Testis (tissue), 3 donors: ENCODE data around the gene PHF23. TPM values are rescaled to one million over a fixed set of nuclear protein-coding genes. Genes with fewer than 3 reads are reported as not detected.

Source experiments
- DNase-seq: peaks from one replicate; pipeline ENCODE4 v3.0.0-alpha.2; 2019
- H3K27ac ChIP-seq, 2 donors: fragments of 200-600 bp; sonication (generic); one replicate each; pipeline ENCODE4 v1.5.1; 2019
- H3K27me3 ChIP-seq: fragments of 200-600 bp; sonication (generic); one replicate; pipeline ENCODE4 v1.5.1; 2019
- H3K36me3 ChIP-seq: fragments of 200-600 bp; sonication (generic); one replicate; pipeline ENCODE4 v1.5.1; 2017; ENCODE audit warnings: low read depth; ENCODE audit errors: missing control alignments
- H3K4me1 ChIP-seq: fragments of 200-600 bp; sonication (generic); one replicate; pipeline ENCODE4 v1.5.1; 2019
- H3K4me3 ChIP-seq, 2 donors: fragments of 200-600 bp; sonication (generic); one replicate each; pipeline ENCODE4 v1.5.1; 2017 to 2019
- H3K9me3 ChIP-seq: fragments of 200-600 bp; sonication (generic); one replicate; pipeline ENCODE4 v1.5.1; 2017
- POLR2A ChIP-seq: fragments of 450-650 bp; IDR thresholded peaks from one replicate; pipeline ENCODE4 v1.6.1; 2017; ENCODE audit warnings: antibody characterized with exemption, mild to moderate bottlenecking, moderate library complexity
- WGBS, 2 donors: methylation state at CpG; one replicate each; pipeline ENCODE4 v1.1.5; 2018; 5-methylcytosine and 5-hydroxymethylcytosine counted together
- intact Hi-C: fragments of 100-400 bp; cut with DNase I; formaldehyde crosslinking; loops from one replicate; pipeline ENCODE4 v1.15.1; 2023; ENCODE audit warnings: low total_unique reads
- polyA plus RNA-seq: library from polyadenylated mRNA; stranded (reverse); fragments of 350-450 nt; fragmentation: Illumina TruSeq; extraction: RNeasy Lipid Tissue Mini Kit (QIAGEN cat#74804); gene quantifications from one replicate; pipeline ENCODE4 v1.2.3, GENCODE V29; 2014; ENCODE audit warnings: low read depth, low replicate concordance; ENCODE audit not compliant: insufficient read depth
- total RNA-seq, 2 donors: library from RNA; depleted of rRNA; stranded (reverse); fragments of >200 nt; gene quantifications; one replicate each; pipeline ENCODE4 v1.2.3, GENCODE V29; 2016
- TF ChIP-seq, protein P1 (sequence below), 3 experiments: fragments of 450-650 bp in 2 of 3; fragments of 200-600 bp in 1 of 3; sonication (generic) in 1 of 3; IDR thresholded peaks; one replicate each; pipeline ENCODE4 v1.5.1; 2016 to 2019; ENCODE audit warnings: antibody characterized with exemption in 3 of 3, mild to moderate bottlenecking in 2 of 3, moderate library complexity in 1 of 3

PHF23 gene
- total and polyA plus RNA-seq, 3 donors from 2014 or later = 53.4 to 61.6 (median 54.9) TPM

DNA sequence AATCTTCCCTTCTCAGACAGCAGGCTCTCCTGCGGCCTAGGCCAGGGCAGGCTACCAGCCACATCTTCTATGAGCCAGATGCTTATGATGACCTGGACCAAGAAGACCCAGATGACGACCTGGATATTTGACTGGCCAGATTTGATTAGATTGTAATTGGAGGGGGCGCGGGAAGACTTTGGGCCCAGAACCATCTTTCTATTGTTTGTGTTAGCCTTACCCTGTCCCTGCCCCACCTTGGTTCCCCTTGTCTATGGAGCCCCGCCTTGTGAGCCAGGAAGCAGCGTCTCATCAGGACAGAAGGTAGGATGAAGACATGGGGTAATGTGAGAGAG lies 20.3 kb upstream of the PHF23 start:
- TF ChIP-seq, protein P1, sequence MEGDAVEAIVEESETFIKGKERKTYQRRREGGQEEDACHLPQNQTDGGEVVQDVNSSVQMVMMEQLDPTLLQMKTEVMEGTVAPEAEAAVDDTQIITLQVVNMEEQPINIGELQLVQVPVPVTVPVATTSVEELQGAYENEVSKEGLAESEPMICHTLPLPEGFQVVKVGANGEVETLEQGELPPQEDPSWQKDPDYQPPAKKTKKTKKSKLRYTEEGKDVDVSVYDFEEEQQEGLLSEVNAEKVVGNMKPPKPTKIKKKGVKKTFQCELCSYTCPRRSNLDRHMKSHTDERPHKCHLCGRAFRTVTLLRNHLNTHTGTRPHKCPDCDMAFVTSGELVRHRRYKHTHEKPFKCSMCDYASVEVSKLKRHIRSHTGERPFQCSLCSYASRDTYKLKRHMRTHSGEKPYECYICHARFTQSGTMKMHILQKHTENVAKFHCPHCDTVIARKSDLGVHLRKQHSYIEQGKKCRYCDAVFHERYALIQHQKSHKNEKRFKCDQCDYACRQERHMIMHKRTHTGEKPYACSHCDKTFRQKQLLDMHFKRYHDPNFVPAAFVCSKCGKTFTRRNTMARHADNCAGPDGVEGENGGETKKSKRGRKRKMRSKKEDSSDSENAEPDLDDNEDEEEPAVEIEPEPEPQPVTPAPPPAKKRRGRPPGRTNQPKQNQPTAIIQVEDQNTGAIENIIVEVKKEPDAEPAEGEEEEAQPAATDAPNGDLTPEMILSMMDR (IDR thresholded peaks at IDR 0.05) = no peak
- TF ChIP-seq POLR2A = no peak
- no peak for DNase-seq
- no peak overlapping the region for H3K4me3 ChIP-seq
- H3K4me1 ChIP-seq = peaks cover 8% of the 10 kb centered on the region
- intact Hi-C loops = no loop called here
- no peaks in the 10 kb centered on the region for H3K27me3 ChIP-seq
- WGBS, 2 donors = 90% methylated on average over 6 of the region's 6 CpGs
- no peak overlapping the region for H3K27ac ChIP-seq
- no peaks in the 10 kb centered on the region for H3K9me3 ChIP-seq
- H3K36me3 ChIP-seq = no peaks in the 10 kb centered on the region

DNA sequence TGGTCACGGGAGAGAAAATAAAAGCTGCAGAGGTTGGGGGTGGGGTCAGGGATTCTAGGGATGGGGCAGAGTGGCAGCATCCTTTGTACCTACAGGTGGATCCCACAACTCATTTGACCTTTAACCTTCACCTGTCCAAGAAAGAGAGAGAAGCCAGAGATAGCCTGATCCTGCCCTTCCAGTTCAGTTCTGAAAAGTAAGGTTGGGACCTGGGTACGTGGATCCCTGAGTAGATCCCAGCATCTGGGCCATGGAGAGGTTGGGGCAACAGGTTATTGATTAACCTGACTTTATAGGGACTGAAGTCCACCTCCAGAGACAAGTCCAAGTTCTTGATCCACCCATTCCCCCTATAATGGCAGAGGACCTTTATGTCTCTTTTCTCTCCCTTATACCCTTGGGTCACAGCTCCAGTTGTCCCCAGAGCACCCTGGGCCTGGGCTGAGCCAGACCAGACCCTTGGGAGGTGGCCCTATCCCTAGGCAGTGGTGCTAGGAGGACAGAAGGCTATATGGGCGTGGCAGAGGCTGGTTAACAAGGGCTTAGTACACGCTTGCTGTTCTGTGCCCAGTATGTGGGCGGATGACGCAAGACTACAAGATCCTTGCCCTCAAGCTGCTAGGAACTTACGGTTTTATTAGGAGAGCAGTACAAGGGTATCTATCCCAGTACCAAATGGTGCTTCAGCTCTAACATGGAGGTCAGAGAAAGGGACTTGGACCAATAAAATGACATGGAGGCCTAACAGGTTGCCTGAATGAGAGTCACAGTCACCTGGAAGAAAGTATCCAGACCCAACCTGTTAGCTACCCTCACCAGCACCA lies 19.7 kb upstream of the PHF23 start:
- intact Hi-C loops = no loop called here
- Histone ChIP-seq H3K27ac (no peak overlapping the region), H3K36me3 (no peaks in the 10 kb centered on the region), H3K27me3 (no peaks in the 10 kb centered on the region), H3K9me3 (no peaks in the 10 kb centered on the region), H3K4me1 (peaks cover 8% of the 10 kb centered on the region), H3K4me3 (no peak overlapping the region)
- 83 to 89% methylated on average over 7 of the region's 7 CpGs for WGBS, 2 donors
- no peak for DNase-seq
- TF ChIP-seq, protein P1 (IDR thresholded peaks at IDR 0.05) = no peak

DNA sequence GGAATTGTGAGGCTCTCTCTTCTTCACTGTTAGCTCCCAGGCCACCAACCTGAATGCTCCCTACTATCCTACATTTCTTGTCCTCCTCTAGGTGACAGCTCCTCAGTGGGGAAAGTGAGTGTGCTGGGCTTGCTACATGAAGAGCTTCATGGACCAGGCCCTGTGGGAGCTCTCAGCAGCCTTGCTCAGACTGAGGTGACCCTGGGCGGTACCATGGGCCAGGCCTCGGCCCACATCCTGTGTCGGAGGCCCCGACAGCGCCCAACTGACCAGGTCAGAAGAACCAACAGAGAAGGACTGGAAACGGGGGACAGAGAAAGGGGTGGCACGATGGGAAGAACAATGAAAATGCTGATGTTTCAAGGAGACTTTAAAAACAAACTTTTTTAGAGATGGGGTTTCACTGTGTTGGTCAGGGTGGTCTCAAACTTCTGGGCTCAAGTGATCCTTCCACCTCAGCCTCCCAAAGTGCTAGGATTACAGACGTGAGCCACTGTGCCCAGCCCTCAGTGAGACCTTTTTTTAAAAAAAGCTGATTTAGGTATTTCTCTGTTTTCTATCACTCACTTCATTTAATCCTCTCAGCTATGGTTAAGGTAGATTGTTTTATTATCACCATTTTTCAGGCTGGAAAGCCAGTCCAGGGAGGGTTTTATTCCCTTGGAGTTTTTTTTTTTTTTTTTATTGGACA lies 17.7 kb upstream of the PHF23 start:
- TF ChIP-seq POLR2A = no peak
- TF ChIP-seq, protein P1 (IDR thresholded peaks at IDR 0.05) = no peak
- H3K27ac ChIP-seq = no peak overlapping the region
- intact Hi-C loops = no loop called here
- no peaks in the 10 kb centered on the region for H3K36me3 ChIP-seq
- no peaks in the 10 kb centered on the region for H3K27me3 ChIP-seq
- H3K4me3 ChIP-seq = no peak overlapping the region
- no peak for DNase-seq
- no peaks in the 10 kb centered on the region for H3K9me3 ChIP-seq
- 87 to 92% methylated on average over 8 of the region's 8 CpGs for WGBS, 2 donors
- peaks cover 17% of the 10 kb centered on the region for H3K4me1 ChIP-seq

DNA sequence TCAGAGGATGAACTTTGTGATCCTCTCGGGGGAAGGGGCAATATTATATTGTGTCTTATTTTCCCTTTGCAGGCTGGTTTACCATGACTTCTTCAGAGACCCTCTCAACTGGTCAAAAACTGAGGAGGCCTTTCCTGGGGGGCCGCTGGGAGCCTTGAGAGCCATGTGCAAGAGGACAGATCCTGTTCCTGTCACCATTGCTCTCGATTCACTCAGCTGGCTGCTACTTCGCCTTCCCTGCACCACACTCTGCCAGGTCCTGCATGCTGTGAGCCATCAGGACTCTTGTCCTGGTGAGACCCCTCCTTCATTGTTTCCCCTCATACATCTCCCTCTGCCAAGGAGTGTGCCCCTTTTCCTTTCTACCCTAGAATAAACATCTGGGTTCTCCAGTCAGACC lies 15.3 kb upstream of the PHF23 start:
- H3K4me1 ChIP-seq = peaks cover 20% of the 10 kb centered on the region
- WGBS, 2 donors = 76 to 80% methylated on average over 4 of the region's 4 CpGs
- H3K27me3 ChIP-seq = no peaks in the 10 kb centered on the region
- no peaks in the 10 kb centered on the region for H3K9me3 ChIP-seq
- no peak overlapping the region for H3K27ac ChIP-seq
- TF ChIP-seq, protein P1 (IDR thresholded peaks at IDR 0.05) = no peak
- no peak for TF ChIP-seq POLR2A
- intact Hi-C loops = no loop called here
- no peak overlapping the region for H3K4me3 ChIP-seq
- no peak for DNase-seq
- no peaks in the 10 kb centered on the region for H3K36me3 ChIP-seq
